ENCODE results near the gene ACTR2. TPM values are rescaled to one million over a fixed set of nuclear protein-coding genes. Genes with fewer than 3 reads are reported as not detected.
"Not testable (repeated sequence)": the region's sequence is repeated elsewhere in the genome, so short reads cannot be mapped to it uniquely, and the experiment has no call there.

ACTR2 gene
- total RNA-seq (ENCODE audit: low replicate concordance) = 84.6 and 124 TPM in 2 replicates

DNA sequence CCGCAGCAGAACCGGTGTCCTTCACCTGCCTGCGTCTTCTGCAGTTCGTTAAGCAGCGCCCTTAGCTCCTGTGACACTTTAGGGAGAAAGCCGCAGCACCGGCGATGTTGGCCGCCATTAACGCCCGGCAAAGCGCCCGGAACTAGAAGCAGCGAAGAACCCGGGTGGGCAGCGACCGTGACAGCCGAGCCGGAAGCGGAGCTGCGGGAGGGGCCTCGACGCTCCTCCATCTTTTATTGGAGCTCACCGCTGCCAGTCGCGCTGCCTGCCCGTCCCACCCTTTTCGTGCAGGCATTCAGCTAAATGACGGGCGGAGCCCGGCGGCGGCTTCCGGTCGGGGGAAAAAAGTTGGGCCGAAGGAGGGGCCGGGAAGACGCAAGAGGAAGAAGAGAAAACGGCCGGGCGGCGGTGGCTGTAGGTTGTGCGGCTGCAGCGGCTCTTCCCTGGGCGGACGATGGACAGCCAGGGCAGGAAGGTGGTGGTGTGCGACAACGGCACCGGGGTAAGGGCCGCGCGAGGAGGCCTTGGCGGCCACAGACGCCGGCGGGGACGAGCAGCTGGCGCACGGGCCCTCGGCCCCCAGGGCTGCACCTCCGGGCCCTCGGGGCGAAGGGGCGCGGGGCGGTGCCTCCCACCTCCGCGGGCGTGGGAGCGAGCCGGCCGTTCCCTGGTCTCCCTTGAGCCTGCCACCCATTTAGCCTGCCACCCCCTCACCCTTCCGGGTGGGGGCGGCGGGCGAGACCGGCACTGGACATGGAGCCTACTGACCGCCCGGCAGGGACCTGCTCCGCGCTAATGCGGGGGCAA, at the start of gene ACTR2:
TSS of gene ACTR2 (plus strand) at position 376 of the 807 bp plus-strand sequence. CDS start at position 455, 79 bp downstream.
- Histone ChIP-seq H3K79me2 (ENCODE audit: low read depth) (peaks cover 62% of the 10 kb centered on the region), H3K4me2 (peak within 1 kb of the TSS; percentile 91)
- peak; percentile 97 for DNase-seq (ENCODE audit: low spot score)

DNA sequence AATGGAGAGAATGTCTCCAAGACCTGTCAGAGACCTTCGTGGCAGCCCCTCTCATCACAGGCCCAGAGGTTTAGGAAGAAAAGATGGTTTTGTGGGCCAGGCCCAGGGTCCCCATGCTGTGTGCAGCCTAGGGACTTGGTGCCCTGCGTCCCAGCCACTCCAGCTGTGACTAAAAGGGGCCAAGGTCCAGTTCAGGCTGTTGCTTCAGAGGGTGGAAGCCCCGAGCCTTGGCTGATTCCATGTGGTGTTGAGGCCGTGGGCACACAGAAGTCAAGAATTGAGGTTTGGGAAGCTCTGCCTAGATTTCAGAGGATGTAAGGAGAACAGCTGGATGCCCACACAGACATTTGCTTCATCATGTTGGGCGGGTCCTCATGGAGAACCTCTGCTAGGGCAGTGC, 45.1 kb upstream of the ACTR2 start:
- peaks cover 2% of the 10 kb centered on the region for H3K9me3 Mint-ChIP-seq
- no peak for TF ChIP-seq EZH2phosphoT487 (IDR thresholded peaks at IDR 0.05)
- TF ChIP-seq EZH2 (IDR thresholded peaks at IDR 0.05) = no peak
- TF ChIP-seq, protein P1, sequence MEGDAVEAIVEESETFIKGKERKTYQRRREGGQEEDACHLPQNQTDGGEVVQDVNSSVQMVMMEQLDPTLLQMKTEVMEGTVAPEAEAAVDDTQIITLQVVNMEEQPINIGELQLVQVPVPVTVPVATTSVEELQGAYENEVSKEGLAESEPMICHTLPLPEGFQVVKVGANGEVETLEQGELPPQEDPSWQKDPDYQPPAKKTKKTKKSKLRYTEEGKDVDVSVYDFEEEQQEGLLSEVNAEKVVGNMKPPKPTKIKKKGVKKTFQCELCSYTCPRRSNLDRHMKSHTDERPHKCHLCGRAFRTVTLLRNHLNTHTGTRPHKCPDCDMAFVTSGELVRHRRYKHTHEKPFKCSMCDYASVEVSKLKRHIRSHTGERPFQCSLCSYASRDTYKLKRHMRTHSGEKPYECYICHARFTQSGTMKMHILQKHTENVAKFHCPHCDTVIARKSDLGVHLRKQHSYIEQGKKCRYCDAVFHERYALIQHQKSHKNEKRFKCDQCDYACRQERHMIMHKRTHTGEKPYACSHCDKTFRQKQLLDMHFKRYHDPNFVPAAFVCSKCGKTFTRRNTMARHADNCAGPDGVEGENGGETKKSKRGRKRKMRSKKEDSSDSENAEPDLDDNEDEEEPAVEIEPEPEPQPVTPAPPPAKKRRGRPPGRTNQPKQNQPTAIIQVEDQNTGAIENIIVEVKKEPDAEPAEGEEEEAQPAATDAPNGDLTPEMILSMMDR (IDR thresholded peaks at IDR 0.05) = no peak
- DNase-seq (ENCODE audit: low spot score) = no peak
- H3K36me3 ChIP-seq = no peaks in the 10 kb centered on the region
- H2AFZ ChIP-seq (replicated peaks) = no peak overlapping the region
- peaks cover 3% of the 10 kb centered on the region for H3K27me3 Mint-ChIP-seq (ENCODE audit: insufficient read depth, low read depth)
- no peaks in the 10 kb centered on the region for H3K4me1 ChIP-seq
- no peaks in the 10 kb centered on the region for H3K27me3 ChIP-seq
- H4K20me1 ChIP-seq (ENCODE audit: low read depth) = no peaks in the 10 kb centered on the region
- H3K9me3 ChIP-seq (ENCODE audit: low read depth) = no peaks in the 10 kb centered on the region
- H3K4me3 Mint-ChIP-seq = no peak overlapping the region
- H3K36me3 Mint-ChIP-seq = no peaks in the 10 kb centered on the region
- no peak overlapping the region for H3K27ac Mint-ChIP-seq
- H3K9ac ChIP-seq = no peak overlapping the region
- no peak overlapping the region for H3K27ac ChIP-seq
- peaks cover 4% of the 10 kb centered on the region for H3K4me1 Mint-ChIP-seq
- H3K4me3 ChIP-seq = no peak overlapping the region
- no peaks in the 10 kb centered on the region for H3F3A ChIP-seq (ENCODE audit: low read depth)
- no peak overlapping the region for H3K4me2 ChIP-seq
- H3K79me2 ChIP-seq (ENCODE audit: low read depth) = no peaks in the 10 kb centered on the region

More for the DNA sequence above, at the start of gene ACTR2:
- Histone ChIP-seq H3K4me3 (peak within 1 kb of the TSS; percentile 93), H3K27me3 (no peaks in the 10 kb centered on the region), H3K9ac (peak within 1 kb of the TSS; percentile 75), H3F3A (ENCODE audit: low read depth) (peaks cover 12% of the 10 kb centered on the region), H3K9me3 (ENCODE audit: low read depth) (no peaks in the 10 kb centered on the region), H3K4me1 (peaks cover 12% of the 10 kb centered on the region), H2AFZ (replicated peaks) (peak within 1 kb of the TSS; percentile 97), H4K20me1 (ENCODE audit: low read depth) (peaks cover 11% of the 10 kb centered on the region), H3K27ac (peak within 1 kb of the TSS; percentile 45), H3K36me3 (no peaks in the 10 kb centered on the region)
- no peak for TF ChIP-seq EZH2 (IDR thresholded peaks at IDR 0.05)
- TF ChIP-seq, protein P1 (IDR thresholded peaks at IDR 0.05) = no peak
- no peak for TF ChIP-seq EZH2phosphoT487 (IDR thresholded peaks at IDR 0.05)
- Mint-ChIP-seq H3K27ac (peak within 1 kb of the TSS; percentile 95), H3K4me3 (peak within 1 kb of the TSS; percentile 99), H3K27me3 (ENCODE audit: insufficient read depth, low read depth) (no peaks in the 10 kb centered on the region), H3K4me1 (peaks cover 17% of the 10 kb centered on the region), H3K36me3 (no peaks in the 10 kb centered on the region), H3K9me3 (no peaks in the 10 kb centered on the region)

- H3K9me3 ChIP-seq (ENCODE audit: low read depth); H3K27me3 Mint-ChIP-seq (ENCODE audit: insufficient read depth, low read depth); H3K4me3 Mint-ChIP-seq; H3K9me3 Mint-ChIP-seq; H3F3A ChIP-seq (ENCODE audit: low read depth); DNase-seq (ENCODE audit: low spot score); H2AFZ ChIP-seq (replicated peaks); H3K36me3 ChIP-seq; H3K27ac Mint-ChIP-seq; H3K79me2 ChIP-seq (ENCODE audit: low read depth); H3K36me3 Mint-ChIP-seq; H3K4me1 ChIP-seq; H3K27ac ChIP-seq; H3K27me3 ChIP-seq; H4K20me1 ChIP-seq (ENCODE audit: low read depth); H3K4me1 Mint-ChIP-seq; H3K4me3 ChIP-seq; H3K4me2 ChIP-seq; H3K9ac ChIP-seq: not testable (repeated sequence)
Observed at GRCh38 chr2:65183406-65183805, 44.2 kb upstream of the ACTR2 start.

DNA sequence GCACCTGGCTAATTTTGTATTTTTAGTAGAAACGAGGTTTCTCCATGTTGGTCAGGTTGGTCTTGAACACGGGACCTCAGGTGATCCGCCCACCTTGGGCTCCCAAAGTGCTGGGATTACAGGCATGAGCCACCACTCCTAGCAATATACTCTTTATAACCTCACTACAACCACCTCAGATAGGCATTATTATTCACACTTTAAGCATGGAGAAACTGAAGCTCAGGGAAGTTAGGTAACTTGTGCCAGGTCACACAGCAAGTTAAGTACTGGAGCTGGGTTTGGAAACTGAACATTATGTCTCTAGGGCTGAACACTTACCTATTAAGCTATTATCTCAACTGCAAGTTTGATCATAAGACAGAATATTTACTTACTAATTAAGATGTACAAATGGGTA, 42.6 kb upstream of the ACTR2 start:
- peaks cover 4% of the 10 kb centered on the region for H3K4me1 Mint-ChIP-seq
- TF ChIP-seq EZH2 (IDR thresholded peaks at IDR 0.05) (no peak), EZH2phosphoT487 (IDR thresholded peaks at IDR 0.05) (no peak)
- TF ChIP-seq, protein P1 (IDR thresholded peaks at IDR 0.05) = no peak
- no peak overlapping the region for H3K4me3 Mint-ChIP-seq
- Histone ChIP-seq H3K4me1 (no peaks in the 10 kb centered on the region), H3K4me2 (no peak overlapping the region), H2AFZ (replicated peaks) (no peak overlapping the region), H3F3A (ENCODE audit: low read depth) (no peaks in the 10 kb centered on the region), H3K36me3 (no peaks in the 10 kb centered on the region), H3K9ac (no peak overlapping the region), H4K20me1 (ENCODE audit: low read depth) (no peaks in the 10 kb centered on the region), H3K27ac (no peak overlapping the region), H3K79me2 (ENCODE audit: low read depth) (no peaks in the 10 kb centered on the region), H3K4me3 (no peak overlapping the region), H3K9me3 (ENCODE audit: low read depth) (no peaks in the 10 kb centered on the region), H3K27me3 (no peaks in the 10 kb centered on the region)
- no peaks in the 10 kb centered on the region for H3K36me3 Mint-ChIP-seq
- peaks cover 3% of the 10 kb centered on the region for H3K27me3 Mint-ChIP-seq (ENCODE audit: insufficient read depth, low read depth)
- H3K9me3 Mint-ChIP-seq = no peaks in the 10 kb centered on the region
- no peak overlapping the region for H3K27ac Mint-ChIP-seq
- no peak for DNase-seq (ENCODE audit: low spot score)

Measured in neural progenitor cell (in vitro differentiated cells).